ENCODE measurements around the gene JUND.
"Not testable (repeated sequence)": the region's sequence is repeated elsewhere in the genome, so short reads cannot be mapped to it uniquely, and the experiment has no call there.

JUND gene

DNA sequence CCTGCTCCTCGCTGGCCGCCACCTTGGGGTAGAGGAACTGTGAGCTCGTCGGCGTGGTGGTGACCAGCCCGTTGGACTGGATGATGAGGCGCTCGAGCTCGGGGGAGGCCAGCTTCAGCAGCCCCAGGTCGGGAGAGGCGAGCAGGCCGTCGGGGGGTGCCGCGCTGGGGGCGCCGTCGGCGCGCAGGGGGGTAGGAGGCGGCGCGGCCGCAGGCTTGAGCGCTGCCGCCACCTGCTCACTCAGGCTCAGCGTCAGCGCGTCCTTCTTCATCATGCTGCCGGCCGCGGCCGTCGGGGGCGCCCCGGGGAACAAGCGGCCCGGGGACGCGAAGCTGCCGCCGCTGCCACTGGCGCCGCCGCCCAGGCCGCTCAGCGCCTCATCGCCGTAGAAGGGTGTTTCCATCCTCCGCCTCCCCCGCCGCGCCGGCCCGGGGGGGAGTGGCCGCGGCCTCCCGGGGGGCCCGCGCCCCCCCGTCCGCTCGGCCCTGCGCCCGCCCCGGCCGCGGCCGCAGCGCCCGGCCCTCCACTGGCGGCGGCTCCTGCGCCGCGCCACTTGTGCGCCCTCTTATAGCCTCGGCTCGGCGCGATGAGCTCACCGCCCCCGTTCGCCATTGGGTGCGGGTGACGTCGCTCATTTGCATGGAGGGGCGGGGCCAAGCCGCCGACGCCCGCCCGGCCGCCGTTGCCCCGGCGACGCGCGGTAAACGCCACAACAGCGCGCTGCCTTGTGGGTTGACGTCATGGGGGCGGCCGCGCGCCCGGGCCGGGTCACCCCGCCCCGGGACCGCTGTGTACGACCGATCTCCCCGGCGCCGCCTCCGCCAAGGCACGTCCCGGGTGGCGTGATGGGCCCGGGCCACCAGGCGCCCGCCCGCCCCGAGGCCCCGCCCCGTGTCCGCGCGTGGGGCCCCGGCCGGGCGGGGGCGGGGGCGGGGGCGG, at the start of gene JUND:
Gene JUND (minus strand): TSS at position 541 of the 939 bp plus-strand sequence. CDS start 138 bp downstream, at position 403.
- peak within 1 kb of the TSS; percentile 99 for H3K4me3 ChIP-seq (ENCODE audit: low read length)
- H3K36me3 ChIP-seq (ENCODE audit: control insufficient read depth, insufficient read depth, low read length, severe bottlenecking), result no peaks in the 10 kb centered on the region
- no peaks in the 10 kb centered on the region for H3K9me3 ChIP-seq (ENCODE audit: control insufficient read depth, low read length)
- H3K27me3 ChIP-seq (replicated peaks; ENCODE audit: control insufficient read depth, insufficient read depth, low read length), result no peaks in the 10 kb centered on the region
- H3K4me1 ChIP-seq (ENCODE audit: control insufficient read depth, insufficient read depth, low read length), result peaks cover 28% of the 10 kb centered on the region
- peak; percentile 99 for DNase-seq (ENCODE audit: low read depth)
- H3K9ac ChIP-seq (ENCODE audit: low read length), result peak within 1 kb of the TSS; percentile 99

- no peaks in the 10 kb centered on the region for H3K27me3 ChIP-seq (replicated peaks; ENCODE audit: control insufficient read depth, insufficient read depth, low read length)
- no peaks in the 10 kb centered on the region for H3K36me3 ChIP-seq (ENCODE audit: control insufficient read depth, insufficient read depth, low read length, severe bottlenecking)
- no peak overlapping the region for H3K4me3 ChIP-seq (ENCODE audit: low read length)
- no peaks in the 10 kb centered on the region for H3K9me3 ChIP-seq (ENCODE audit: control insufficient read depth, low read length)
- H3K9ac ChIP-seq (ENCODE audit: low read length), result no peak overlapping the region
- no peak for DNase-seq (ENCODE audit: low read depth)
- peaks cover 10% of the 10 kb centered on the region for H3K4me1 ChIP-seq (ENCODE audit: control insufficient read depth, insufficient read depth, low read length)
Measured at GRCh38 chr19:18330868-18331267, 49.4 kb upstream of the JUND start.

- Histone ChIP-seq H3K4me3 (ENCODE audit: low read length) (peak overlapping the region; percentile 73), H3K36me3 (ENCODE audit: control insufficient read depth, insufficient read depth, low read length, severe bottlenecking) (no peaks in the 10 kb centered on the region), H3K4me1 (ENCODE audit: control insufficient read depth, insufficient read depth, low read length) (peaks cover 10% of the 10 kb centered on the region), H3K9ac (ENCODE audit: low read length) (peak overlapping the region; percentile 79), H3K9me3 (ENCODE audit: control insufficient read depth, low read length) (no peaks in the 10 kb centered on the region), H3K27me3 (replicated peaks; ENCODE audit: control insufficient read depth, insufficient read depth, low read length) (no peaks in the 10 kb centered on the region)
- DNase-seq (ENCODE audit: low read depth), result no peak
Measured at GRCh38 chr19:18329035-18329376, 47.6 kb upstream of the JUND start.

DNA sequence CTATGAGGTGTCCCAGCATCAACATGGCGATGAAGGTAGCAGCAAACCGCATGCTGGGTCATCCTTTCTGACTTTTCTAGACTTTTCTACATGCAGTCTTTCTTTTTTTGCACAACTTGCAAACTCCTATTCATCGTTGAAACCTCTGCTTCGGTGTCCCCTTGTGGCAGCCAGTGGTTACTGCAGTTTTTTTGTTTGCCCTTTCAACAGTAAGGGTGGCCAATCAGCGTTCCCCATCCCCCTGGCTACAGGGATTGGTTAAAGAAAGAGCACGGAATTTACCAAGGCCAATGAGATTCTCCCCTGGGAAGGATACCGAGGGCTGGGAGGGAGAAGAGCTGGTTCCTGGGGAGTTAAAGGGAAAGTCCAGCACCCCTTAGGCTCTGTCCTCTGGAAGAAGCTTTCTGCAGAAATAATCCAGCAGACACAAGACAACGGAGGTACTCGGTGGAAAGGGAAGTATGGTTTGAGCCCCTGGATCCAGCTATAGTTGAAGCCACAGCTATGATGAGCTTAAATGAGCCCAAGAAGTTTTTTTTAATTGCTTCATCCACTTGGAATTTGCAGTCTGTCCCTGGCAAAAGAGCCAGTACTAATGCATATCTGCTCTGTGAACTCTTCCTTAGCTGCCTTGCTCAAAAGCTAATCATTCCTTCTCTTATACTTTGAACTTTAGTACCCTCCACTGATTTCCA, 47.1 kb upstream of the JUND start:
- no peaks in the 10 kb centered on the region for H3K36me3 ChIP-seq (ENCODE audit: control insufficient read depth, insufficient read depth, low read length, severe bottlenecking)
- H3K27me3 ChIP-seq (replicated peaks; ENCODE audit: control insufficient read depth, insufficient read depth, low read length), result no peaks in the 10 kb centered on the region
- H3K4me3 ChIP-seq (ENCODE audit: low read length), result peak overlapping the region; percentile 73
- peak; percentile 99 for DNase-seq (ENCODE audit: low read depth)
- peaks cover 14% of the 10 kb centered on the region for H3K4me1 ChIP-seq (ENCODE audit: control insufficient read depth, insufficient read depth, low read length)
- H3K9me3 ChIP-seq (ENCODE audit: control insufficient read depth, low read length), result no peaks in the 10 kb centered on the region
- H3K9ac ChIP-seq (ENCODE audit: low read length), result peak overlapping the region; percentile 79

GRCh38 chr19:18326772-18327171, 45.4 kb upstream of the JUND start:
- H3K4me1 ChIP-seq (ENCODE audit: control insufficient read depth, insufficient read depth, low read length), result peaks cover 24% of the 10 kb centered on the region
- H3K27me3 ChIP-seq (replicated peaks; ENCODE audit: control insufficient read depth, insufficient read depth, low read length), result no peaks in the 10 kb centered on the region
- H3K9me3 ChIP-seq (ENCODE audit: control insufficient read depth, low read length), result no peaks in the 10 kb centered on the region
- DNase-seq (ENCODE audit: low read depth), result no peak
- H3K4me3 ChIP-seq (ENCODE audit: low read length), result no peak overlapping the region
- no peak overlapping the region for H3K9ac ChIP-seq (ENCODE audit: low read length)
- no peaks in the 10 kb centered on the region for H3K36me3 ChIP-seq (ENCODE audit: control insufficient read depth, insufficient read depth, low read length, severe bottlenecking)

DNA sequence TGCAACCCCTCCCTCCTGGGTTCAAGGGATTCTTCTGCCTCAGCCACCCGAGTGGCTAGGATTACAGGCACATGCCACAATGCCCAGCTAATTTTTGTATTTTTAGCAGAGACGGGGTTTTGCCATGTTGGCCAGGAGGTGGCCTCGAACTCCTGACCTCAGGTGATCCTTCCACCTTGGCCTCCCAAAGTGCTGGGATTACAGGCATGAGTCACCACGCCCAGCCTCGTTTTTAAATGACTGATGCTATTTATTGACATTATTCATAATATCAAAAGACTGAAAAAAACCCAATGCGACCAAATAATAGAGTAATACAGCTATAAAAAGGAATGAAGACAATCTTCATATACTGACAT, 42.9 kb upstream of the JUND start:
- not testable (repeated sequence) for H3K27me3 ChIP-seq (replicated peaks; ENCODE audit: control insufficient read depth, insufficient read depth, low read length); H3K9me3 ChIP-seq (ENCODE audit: control insufficient read depth, low read length); DNase-seq (ENCODE audit: low read depth); H3K4me3 ChIP-seq (ENCODE audit: low read length); H3K36me3 ChIP-seq (ENCODE audit: control insufficient read depth, insufficient read depth, low read length, severe bottlenecking)
- Histone ChIP-seq H3K9ac (ENCODE audit: low read length) (peak overlapping the region; percentile 91), H3K4me1 (ENCODE audit: control insufficient read depth, insufficient read depth, low read length) (peaks cover 27% of the 10 kb centered on the region)

- H3K27me3 ChIP-seq (replicated peaks; ENCODE audit: control insufficient read depth, insufficient read depth, low read length), result no peaks in the 10 kb centered on the region
- H3K36me3 ChIP-seq (ENCODE audit: control insufficient read depth, insufficient read depth, low read length, severe bottlenecking), result no peaks in the 10 kb centered on the region
- H3K4me3 ChIP-seq (ENCODE audit: low read length), result peak within 1 kb of the TSS; percentile 86
- peaks cover 19% of the 10 kb centered on the region for H3K4me1 ChIP-seq (ENCODE audit: control insufficient read depth, insufficient read depth, low read length)
- H3K9ac ChIP-seq (ENCODE audit: low read length), result peak within 1 kb of the TSS; percentile 91
- H3K9me3 ChIP-seq (ENCODE audit: control insufficient read depth, low read length), result no peaks in the 10 kb centered on the region
- peak; percentile 99 for DNase-seq (ENCODE audit: low read depth)
Measured at GRCh38 chr19:18322759-18323460, 41.5 kb upstream of the JUND start, which contains the start of gene LSM4. Gene LSM4, minus strand, starts transcription at chr19:18323076. Its CDS starts 56 bp downstream, at chr19:18323020.

- peak; percentile 79 for DNase-seq (ENCODE audit: low read depth)
- peak overlapping the region; percentile 86 for H3K4me3 ChIP-seq (ENCODE audit: low read length)
- peak overlapping the region; percentile 91 for H3K9ac ChIP-seq (ENCODE audit: low read length)
- peaks cover 19% of the 10 kb centered on the region for H3K4me1 ChIP-seq (ENCODE audit: control insufficient read depth, insufficient read depth, low read length)
- H3K27me3 ChIP-seq (replicated peaks; ENCODE audit: control insufficient read depth, insufficient read depth, low read length), result no peaks in the 10 kb centered on the region
- no peaks in the 10 kb centered on the region for H3K9me3 ChIP-seq (ENCODE audit: control insufficient read depth, low read length)
- no peaks in the 10 kb centered on the region for H3K36me3 ChIP-seq (ENCODE audit: control insufficient read depth, insufficient read depth, low read length, severe bottlenecking)
Measured at GRCh38 chr19:18322318-18322758, 40.9 kb upstream of the JUND start.

GRCh38 chr19:18321734-18322102, 40.3 kb upstream of the JUND start:
- DNase-seq (ENCODE audit: low read depth), result peak; percentile 37
- Histone ChIP-seq H3K27me3 (replicated peaks; ENCODE audit: control insufficient read depth, insufficient read depth, low read length) (no peaks in the 10 kb centered on the region), H3K9me3 (ENCODE audit: control insufficient read depth, low read length) (no peaks in the 10 kb centered on the region), H3K9ac (ENCODE audit: low read length) (peak overlapping the region; percentile 91), H3K4me1 (ENCODE audit: control insufficient read depth, insufficient read depth, low read length) (peaks cover 19% of the 10 kb centered on the region), H3K4me3 (ENCODE audit: low read length) (peak overlapping the region; percentile 86), H3K36me3 (ENCODE audit: control insufficient read depth, insufficient read depth, low read length, severe bottlenecking) (no peaks in the 10 kb centered on the region)

DNA sequence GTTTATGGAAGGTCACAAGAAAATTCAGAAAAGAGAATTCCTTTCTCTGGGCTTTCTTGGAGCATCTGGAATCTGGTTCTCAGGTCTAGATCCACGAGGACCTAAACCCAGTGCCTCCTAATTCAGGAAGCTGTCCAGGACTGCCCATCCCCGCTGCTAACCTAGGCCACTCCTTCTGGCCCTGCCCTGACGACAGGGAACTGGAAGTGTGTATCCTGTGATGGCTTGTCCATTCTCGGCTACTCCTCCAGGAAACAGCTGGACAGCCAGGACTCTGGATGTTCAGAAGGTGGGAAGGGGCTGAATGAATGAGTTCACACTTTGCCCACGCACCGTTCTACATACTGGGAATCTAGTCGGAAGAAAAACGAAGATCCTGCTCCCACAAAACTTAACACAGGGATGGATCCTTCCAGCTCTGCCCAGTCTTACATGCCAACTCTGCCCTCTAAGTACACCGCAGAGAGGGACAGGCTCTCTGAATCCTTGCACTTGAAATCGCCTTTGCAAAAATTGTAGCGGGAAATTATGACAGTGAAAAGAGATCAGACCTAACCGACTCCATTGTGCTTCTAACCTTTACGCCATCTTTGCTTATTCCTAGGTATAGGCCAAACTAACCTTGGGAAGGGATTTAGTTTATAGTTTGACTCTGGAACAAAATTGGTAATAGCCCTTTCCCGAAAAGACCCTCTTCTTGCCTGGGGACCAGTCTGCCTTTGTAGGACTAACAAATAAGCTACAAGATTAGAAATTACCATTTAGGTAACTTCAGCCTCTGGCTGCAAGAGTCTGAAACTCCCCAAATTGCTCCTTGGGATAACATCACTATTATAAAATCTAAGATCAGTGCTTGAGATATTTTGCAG, 39.7 kb upstream of the JUND start:
- no peak for DNase-seq (ENCODE audit: low read depth)
- no peaks in the 10 kb centered on the region for H3K27me3 ChIP-seq (replicated peaks; ENCODE audit: control insufficient read depth, insufficient read depth, low read length)
- no peaks in the 10 kb centered on the region for H3K36me3 ChIP-seq (ENCODE audit: control insufficient read depth, insufficient read depth, low read length, severe bottlenecking)
- peaks cover 19% of the 10 kb centered on the region for H3K4me1 ChIP-seq (ENCODE audit: control insufficient read depth, insufficient read depth, low read length)
- no peaks in the 10 kb centered on the region for H3K9me3 ChIP-seq (ENCODE audit: control insufficient read depth, low read length)
- peak overlapping the region; percentile 86 for H3K4me3 ChIP-seq (ENCODE audit: low read length)
- H3K9ac ChIP-seq (ENCODE audit: low read length), result peak overlapping the region; percentile 91
